Posterior vena cava (tissue), 2 donors: ENCODE data around the gene PTPN13. TPM values are rescaled to one million over a fixed set of nuclear protein-coding genes. Genes with fewer than 3 reads are reported as not detected.

ENCODE experiments used
- DNase-seq: peaks from one replicate; pipeline ENCODE4 v3.0.0-alpha.2; 2020; ENCODE audit warnings: low spot score
- intact Hi-C, 2 donors: fragments of 100-400 bp; cut with DNase I; formaldehyde crosslinking; loops; one replicate each; pipeline versions ENCODE4 v1.14.1 to v1.14.2; 2022 to 2023
- total RNA-seq, 2 donors: library from RNA; stranded (reverse); fragmentation: NEBNext Ultra II Directional; extraction: Animal tissue kit (Norgen Biotek cat#: 25700); gene quantifications; one replicate each; pipeline ENCODE4 v1.2.1, GENCODE V29; 2021
- donor health status: DM: yes; HTN: yes; CAD: no.
- donor health status: DM: yes; HTN: yes; CAD: no.

PTPN13 gene
- total RNA-seq, 2 donors from 2014 or later, result 11.2 to 20.9 TPM

DNA sequence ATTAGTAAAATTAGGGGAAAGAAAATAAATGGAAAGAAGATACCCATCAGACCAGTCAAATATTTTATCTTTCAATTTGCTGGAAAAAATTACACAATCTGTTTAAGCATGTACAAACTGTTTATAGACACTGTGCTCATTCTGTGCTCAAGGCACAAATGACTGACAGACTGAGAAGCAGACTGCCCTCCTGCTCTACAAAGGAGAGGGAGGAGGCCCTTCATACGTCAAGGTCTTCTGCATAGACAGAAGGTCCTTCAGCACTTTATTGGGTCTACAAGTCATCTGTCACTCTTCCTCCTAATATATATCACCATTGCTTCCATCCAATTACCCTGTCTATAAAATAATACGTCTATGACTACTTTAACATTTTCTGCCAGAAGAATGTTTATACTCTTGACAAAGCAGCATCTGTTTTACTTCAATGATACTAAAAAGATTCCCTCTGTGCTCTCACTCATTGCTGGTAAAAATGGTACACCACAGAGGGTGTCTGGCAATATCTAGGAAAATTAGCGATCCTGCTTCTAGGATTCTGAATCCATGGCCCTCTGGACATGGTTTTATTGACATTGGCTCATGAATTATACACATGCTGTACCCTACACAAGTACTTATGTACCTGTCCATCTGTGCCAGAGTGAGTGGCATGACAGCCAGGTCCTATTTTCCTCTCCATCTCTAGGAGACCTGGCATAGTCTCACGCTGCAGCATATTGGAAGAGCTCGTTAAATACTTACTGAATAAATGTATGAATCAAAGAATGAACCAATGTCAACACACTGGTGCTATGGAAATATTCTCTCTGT lies 243.8 kb downstream of the PTPN13 start:
- DNase-seq, result no peak
- intact Hi-C loops, result no loop called here

DNA sequence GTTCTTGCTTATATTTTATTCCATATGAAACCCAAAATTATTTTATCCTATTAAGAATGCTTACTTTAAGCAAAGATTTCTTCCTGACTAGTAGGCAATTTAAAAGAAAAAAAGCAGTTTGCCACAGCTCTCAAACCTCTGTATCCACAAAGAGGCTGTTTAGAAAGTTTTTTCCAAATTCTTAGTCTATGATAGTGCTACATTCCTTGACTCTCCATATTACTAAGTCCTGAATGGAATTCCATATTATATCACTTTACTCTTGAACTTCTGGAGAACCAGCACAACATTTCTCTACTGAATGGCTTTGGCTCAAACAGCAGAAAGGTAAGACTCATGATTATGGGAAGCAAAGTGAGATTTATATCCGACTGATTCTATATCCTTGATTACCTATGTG lies 246.7 kb downstream of the PTPN13 start:
- DNase-seq, result no peak
- intact Hi-C loops, result no loop called here

DNA sequence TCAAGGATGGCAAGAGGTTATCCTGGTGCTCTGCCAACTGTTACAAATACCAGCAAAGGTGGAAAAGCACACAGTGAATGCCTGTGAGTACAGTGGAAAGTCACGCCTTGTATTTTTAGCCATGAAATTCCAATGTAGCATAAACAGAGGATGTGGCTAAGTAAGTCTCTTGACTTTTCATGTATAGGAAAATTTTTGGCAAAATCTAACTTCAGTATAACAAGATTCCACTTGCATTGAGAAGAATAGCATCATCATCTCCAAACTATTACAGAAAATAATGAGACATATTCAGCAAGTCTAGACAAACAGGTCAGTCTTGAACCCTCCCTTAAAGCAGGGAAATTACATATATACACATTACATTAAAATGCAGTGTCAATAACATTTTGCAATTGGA lies 247.2 kb downstream of the PTPN13 start:
- intact Hi-C loops, result no loop called here
- DNase-seq, result no peak

DNA sequence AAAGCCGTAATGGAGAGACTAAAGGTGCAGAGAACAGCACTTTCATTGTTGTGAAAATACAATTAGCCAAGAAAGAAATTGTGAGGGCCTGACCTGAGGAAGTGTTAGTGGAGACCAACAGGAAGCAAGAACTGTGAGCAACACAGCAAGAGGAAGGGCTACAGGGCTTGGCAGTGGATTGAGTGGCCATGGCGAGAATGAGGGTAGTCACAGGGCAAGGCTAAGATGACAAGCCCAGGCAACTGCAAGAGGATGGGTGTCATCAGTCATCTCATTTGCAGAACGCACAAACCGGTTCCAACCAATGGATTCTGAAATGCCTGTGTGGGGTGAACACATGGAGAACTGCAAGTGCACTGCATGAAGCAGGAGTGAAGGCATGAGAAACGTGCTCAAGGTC lies 251.5 kb downstream of the PTPN13 start:
- DNase-seq, result no peak
- intact Hi-C loops, result loop anchor here in 1 of 2 donors (1.0 kb wide), 1 partner anchor 45 kb away; no protein-coding TSS in a partner anchor

DNA sequence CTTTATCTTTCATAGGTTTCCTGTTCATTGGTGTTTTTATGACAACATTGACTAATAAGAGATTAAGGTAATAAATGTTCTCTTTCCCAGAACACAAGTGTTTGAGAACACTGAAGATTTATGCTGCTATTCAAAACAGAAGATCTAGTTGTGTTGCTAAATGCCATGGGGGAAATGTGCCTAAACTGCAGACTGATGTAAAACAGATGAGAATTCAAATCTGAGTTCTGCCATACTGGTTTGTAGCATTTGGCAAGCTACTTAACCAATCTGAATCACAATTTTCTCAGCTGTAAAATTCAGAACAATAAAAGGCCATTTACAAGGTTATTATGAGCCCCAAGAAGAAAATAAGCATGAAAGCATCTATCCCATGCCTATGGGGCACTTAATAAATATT lies 252.8 kb downstream of the PTPN13 start:
- DNase-seq, result no peak
- intact Hi-C loops, result no loop called here

DNA sequence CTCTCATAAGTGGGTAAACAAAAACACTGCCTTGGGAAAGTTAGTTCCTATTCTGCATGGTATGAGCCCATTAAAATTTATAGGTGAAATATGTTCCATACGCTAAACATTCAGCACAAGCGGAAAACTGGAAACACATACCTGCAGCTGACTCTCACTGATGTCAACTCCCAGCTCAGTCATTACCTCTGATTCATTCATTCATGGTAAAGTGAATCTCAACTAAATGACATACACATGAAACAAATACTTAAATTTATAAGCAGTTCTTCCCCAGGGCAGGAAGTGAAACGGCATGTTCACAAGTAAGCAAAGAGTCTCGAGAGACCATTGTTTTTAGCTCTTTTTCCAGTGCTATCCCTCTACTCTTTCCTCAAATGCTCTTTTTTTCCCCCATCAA lies 253.5 kb downstream of the PTPN13 start:
- intact Hi-C loops, result no loop called here
- DNase-seq, result no peak

DNA sequence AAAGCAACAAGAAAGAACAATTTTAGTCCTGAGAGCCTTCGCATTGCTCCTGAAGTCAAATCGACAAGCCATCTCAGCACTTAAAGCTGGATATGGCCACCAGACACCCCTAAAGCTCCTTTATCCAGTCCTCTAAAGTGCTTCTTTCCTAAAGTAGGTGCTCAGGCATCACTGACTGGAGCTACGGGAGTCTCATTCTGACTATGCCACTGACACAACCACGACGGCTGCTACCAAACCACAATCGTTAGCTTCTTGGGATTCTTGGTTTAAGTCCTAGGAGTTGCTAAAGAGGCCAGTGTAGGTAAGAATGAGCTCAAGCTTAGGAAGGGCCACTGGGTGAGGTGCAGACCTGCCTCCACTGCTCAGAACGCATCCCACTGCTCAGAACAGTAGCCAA lies 254.0 kb downstream of the PTPN13 start:
- intact Hi-C loops, result no loop called here
- DNase-seq, result no peak

DNA sequence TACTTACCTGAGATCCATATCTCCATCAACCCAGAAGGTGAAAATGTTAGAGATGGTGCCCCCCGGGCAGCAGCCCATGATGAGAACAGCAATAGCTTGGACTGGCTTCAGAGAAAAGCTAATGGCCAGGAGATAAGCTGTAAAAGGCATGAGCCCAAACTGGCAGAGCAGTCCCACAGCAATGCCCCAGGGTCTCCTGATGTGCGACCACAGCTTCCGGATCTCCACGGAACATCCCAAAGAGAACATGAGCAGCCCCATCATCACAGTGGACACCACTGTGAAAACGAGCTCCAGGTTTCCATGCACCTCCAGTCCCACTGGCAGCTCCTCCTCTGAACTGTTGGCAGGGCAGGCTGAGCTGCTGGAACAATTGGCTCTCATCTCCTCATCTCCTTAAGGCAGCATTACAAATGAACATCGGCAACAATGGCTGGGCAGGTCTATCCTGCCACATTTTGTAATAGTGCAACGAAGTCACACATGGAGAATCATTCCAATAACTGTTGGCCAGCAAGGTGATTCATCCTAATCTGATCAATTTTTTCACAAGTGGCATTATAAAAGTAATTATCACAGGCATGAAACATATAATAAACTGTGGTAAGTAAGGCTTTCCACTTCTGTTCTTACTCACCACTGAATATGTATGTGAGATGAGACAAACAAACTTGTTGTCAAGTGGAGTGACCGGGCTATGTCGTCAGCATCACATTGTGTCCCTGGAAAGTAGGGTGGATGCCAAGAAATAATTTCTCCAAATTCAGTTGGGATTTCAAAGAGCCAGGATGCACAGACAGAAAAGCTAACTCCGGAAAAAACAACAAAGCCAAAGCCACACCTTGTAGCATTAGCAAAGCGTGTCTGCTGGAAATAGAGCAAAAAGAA lies 254.9 kb downstream of the PTPN13 start, which contains the start of gene SLC10A6:
SLC10A6 (minus strand) TSS at position 653 of the 888 bp plus-strand sequence; CDS start at position 384, 269 bp downstream.
- intact Hi-C loops, result no loop called here
- no peak for DNase-seq

DNA sequence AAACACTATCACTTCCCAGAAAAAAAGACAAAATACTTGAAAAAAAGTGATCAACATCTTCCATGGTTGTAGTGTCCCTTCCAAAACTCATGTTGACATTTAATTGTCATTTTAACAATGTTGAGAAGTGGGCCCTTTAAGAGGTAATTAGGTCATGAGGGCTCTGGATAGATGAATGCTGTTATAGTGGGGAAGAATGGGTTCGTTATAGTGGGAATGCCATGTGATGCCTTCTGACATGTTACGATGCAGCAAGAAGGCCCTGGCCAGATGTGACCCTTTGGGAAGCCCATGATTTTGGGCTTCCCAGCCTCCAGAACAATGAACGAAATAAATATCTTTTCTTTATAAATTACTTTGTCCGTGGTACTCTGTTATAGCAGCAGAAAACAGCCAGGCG lies 259.1 kb downstream of the PTPN13 start:
- intact Hi-C loops, result no loop called here

DNA sequence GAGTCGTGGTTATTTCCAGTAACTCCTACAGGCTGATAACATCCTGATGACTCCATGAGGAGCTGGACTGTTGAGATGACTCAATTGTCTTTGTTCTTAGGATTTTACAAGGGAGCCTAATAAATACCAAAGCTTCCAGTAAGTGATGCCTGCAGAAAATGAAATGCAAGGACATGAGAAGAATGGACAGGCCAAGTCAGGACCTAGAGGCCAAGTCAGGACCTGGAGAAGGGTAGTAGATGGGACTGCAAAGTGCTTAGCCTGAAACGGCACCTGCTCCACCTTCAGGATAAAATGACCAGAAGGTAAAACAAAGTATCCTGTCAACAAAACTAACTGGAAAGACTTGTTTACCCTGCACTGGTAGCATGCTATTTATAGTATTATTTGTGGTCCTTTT lies 261.5 kb downstream of the PTPN13 start:
- intact Hi-C loops, result no loop called here
- no peak for DNase-seq

More for the DNA sequence above, 259.1 kb downstream of the PTPN13 start:
- DNase-seq, result no peak

DNA sequence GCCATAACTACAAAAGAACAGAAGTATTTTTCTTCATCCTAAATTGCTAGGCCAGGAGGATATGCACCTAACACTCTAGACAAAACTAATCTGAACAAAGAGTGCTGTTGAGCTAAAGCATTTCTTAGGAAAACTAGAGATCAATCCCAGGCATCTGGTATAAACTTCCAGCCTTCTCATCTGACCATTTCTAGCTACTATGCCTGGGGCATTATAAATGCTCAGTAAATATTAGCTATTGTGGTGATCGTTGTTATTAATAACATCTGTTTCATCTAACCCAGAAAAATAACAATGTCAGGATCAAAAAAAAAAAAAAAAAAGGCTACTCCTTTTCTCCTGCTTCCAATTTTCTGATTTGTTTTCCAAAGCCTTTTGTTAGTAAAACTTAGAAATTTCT lies 262.8 kb downstream of the PTPN13 start:
- intact Hi-C loops, result no loop called here
- no peak for DNase-seq

DNA sequence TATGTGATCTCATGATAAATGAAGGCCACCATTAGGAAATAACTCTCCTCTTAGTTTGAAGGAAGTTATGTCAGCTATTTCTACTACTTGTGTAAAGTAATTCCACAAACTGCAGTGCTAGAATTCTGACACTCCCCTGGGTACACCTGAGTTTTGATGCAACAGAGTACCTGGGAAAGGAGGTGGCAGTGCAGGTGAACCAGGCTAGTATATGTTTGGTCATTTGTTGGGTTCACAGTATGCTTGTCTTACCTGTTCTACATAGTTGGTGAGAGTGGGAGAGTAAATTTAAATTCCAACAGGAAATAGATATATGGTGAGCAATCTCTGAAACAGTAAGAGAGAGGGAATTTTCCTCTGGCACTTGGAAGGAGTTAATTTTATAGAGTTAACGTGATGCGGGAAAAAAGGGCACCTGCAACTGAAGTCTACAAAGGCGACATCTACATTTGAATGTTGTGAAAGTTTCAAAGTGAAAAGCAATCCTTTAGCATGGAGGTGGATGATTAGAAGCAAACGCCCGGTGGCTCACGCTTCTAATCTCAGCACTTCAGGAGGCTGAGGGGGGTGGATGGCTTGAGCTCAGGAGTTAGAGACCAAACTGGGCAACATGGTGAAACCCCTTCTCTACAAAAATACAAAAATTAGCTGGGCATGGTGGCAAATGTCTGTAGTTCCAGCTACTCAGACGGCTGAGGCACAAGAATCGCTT lies 263.4 kb downstream of the PTPN13 start:
- DNase-seq, result no peak
- intact Hi-C loops, result no loop called here

Other genes with a start within 250 kb of the PTPN13 start
- 10 to 100 TPM; 13.6 to 30.5 TPM for gene MAPK10, start 234.3 kb upstream of the PTPN13 start, total RNA-seq